AG10803 (cell line): ENCODE data around the gene COX19.

Experiments used
- DNase-seq: peaks from one replicate; pipeline ENCODE4 v3.0.0; 2010; ENCODE audit warnings: low read depth
- H3K4me3 ChIP-seq: 2 replicates; pipeline ENCODE4 v1.5.1; 2011; ENCODE audit warnings: mild to moderate bottlenecking, low read length, control low read depth
- TF ChIP-seq, protein P1 (sequence below): conservative IDR thresholded peaks from 2 replicates; pipeline ENCODE4 v1.5.1; 2011; ENCODE audit warnings: mild to moderate bottlenecking, low read length, control low read depth, inconsistent platforms

COX19 gene

DNA sequence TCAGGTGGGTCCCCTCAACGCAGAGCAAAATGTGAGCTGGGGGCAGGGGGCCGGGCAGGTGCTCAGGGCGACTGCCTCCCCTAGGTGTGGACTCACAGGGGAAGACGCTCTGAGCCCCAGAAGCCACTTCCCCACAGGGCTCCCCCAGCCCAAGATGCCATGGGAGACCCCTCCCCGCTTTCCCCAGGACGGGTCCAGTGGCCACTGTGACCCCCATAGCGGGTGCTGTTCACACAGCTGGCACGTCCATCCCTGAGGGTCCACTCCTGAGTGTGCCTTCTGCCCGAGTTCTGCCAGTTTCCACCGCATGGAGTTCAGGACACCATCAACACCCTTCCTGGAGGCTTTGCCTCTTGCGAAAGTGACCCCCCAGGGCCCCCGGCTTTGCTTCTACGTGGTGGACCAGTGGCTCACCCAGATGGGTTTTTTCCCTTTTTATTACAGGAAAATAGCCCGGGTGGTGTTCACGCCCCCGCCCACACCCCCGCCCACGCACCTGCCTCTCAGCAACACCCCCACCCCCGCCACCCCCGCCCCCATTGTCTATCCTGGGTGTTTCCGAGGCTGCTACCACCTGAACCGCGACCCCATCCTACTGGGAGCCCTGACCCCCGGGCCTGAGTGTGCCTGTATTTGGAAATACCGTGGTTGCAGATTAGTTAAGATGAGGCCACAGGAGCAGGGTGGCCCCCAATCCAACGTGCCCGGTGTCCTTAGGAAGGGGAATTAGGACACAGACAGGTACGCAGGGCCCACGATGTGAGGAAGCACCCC is 52.8 kb downstream of the COX19 start:
- TF ChIP-seq, protein P1, sequence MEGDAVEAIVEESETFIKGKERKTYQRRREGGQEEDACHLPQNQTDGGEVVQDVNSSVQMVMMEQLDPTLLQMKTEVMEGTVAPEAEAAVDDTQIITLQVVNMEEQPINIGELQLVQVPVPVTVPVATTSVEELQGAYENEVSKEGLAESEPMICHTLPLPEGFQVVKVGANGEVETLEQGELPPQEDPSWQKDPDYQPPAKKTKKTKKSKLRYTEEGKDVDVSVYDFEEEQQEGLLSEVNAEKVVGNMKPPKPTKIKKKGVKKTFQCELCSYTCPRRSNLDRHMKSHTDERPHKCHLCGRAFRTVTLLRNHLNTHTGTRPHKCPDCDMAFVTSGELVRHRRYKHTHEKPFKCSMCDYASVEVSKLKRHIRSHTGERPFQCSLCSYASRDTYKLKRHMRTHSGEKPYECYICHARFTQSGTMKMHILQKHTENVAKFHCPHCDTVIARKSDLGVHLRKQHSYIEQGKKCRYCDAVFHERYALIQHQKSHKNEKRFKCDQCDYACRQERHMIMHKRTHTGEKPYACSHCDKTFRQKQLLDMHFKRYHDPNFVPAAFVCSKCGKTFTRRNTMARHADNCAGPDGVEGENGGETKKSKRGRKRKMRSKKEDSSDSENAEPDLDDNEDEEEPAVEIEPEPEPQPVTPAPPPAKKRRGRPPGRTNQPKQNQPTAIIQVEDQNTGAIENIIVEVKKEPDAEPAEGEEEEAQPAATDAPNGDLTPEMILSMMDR, result no peak
- no peak overlapping the region for H3K4me3 ChIP-seq
- no peak for DNase-seq

DNA sequence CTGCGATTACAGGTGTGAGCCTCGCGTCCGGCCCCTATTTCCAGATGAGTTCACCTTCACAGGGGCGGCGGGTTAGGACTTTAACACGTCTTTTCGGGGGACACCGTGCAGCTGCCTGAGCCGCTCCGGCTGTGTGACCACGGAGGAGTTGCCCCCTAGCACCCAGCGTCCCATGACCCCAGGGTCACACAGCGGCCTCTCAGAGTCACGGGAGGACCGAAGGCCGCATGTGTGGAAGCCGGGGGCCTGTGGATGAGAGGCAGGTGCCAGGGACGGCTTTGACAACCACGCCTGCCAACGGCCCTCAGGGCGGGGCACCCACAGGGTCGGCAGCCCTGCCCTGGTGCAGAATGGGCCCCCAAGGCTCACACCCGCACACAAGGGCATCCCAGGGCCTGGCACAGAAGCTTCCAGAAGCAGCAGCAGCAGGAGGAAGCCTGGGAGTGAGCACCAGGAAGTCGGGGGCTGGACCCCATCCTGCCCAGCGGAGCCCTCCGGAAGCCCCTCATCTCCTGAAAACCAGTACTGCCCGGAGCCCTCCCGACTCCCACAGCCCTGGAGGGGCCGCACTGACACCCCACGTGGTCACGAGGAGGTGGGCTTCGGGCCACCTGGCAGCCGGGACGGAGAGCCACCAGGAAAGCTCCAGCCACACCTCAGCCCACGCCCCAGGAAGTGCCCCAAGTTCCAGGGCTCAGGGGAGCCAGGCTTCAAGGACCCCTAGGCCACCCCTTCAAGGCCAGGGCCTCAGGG is 53.6 kb downstream of the COX19 start:
- TF ChIP-seq, protein P1, result no peak
- DNase-seq, result no peak
- H3K4me3 ChIP-seq, result no peak overlapping the region

DNA sequence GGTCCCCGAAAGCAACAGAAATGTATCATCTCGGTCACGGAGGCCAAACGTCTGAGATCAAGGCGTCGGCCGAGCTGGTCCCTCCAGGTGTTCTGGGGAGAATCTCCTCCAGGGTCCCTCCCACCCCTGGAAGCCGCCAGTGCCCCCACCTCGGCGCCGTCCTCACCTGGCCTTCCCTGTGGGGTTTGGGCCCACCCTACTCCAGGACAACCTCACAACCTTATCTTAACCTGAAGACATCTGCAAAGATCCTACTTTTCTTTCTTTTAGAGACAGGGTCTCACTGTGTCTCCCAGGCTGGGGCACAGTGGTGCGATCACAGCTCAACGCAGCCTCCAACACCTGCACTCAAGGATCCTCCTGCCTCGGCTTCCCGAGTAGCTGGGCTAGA is 54.3 kb downstream of the COX19 start:
- no peak overlapping the region for H3K4me3 ChIP-seq
- TF ChIP-seq, protein P1, result no peak
- no peak for DNase-seq

- TF ChIP-seq, protein P1, result no peak
- H3K4me3 ChIP-seq, result no peak overlapping the region
- DNase-seq, result no peak
Measured at GRCh38 chr7:920351-921070, 54.8 kb downstream of the COX19 start.

DNA sequence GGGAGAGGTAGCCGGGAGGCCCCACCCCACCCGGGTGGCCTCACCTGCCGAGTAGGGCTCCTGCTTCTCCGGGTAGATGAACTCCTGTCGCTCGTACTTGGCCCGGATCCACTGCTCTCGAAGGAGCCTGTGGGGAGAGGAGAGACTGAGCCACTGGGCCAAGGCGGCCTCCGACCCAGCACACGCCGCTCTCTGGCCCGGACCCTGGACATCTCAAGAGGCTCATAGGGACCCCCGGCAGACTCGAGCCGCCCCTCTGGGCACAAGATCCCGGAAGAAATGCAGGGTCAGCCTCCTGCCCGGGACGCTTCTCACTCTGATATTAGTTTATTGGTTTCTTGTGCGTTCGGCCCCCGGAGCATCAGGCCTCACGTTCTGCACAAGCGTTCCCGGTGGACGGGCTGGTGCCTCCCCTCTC is 55.4 kb downstream of the COX19 start:
- no peak for DNase-seq
- TF ChIP-seq, protein P1, result no peak
- no peak overlapping the region for H3K4me3 ChIP-seq

- DNase-seq, result no peak
- H3K4me3 ChIP-seq, result no peak overlapping the region
- TF ChIP-seq, protein P1, result no peak
Measured at GRCh38 chr7:919114-919442, 56.3 kb downstream of the COX19 start.
